Measurements from ENCODE around the gene ITIH3. TPM values are rescaled to one million over a fixed set of nuclear protein-coding genes. Genes with fewer than 3 reads are reported as not detected.

Gene ITIH3
- polyA plus RNA-seq, 1 of the 3 experiments (the other 2 are of a cell fraction): 4.3 TPM

GRCh38 chr3:52805270-52806039 lies 10.9 kb downstream of the ITIH3 start:
- WGBS (ENCODE audit: low lambda C conversion rate): 78% methylated on average over 18 of the region's 19 CpGs
- H3K9ac ChIP-seq: no peak overlapping the region
- DNase-seq: peak; percentile 46
- H3K9me3 ChIP-seq: no peaks in the 10 kb centered on the region
- no peaks in the 10 kb centered on the region for H3K9me2 ChIP-seq
- no peaks in the 10 kb centered on the region for H3K36me3 ChIP-seq (replicated peaks in 1 of 2; ENCODE audit: control insufficient read depth in 1 of 2, insufficient read depth in 2 of 2, low read length in 1 of 2)
- no peaks in the 10 kb centered on the region for H3K79me2 ChIP-seq (ENCODE audit: insufficient read depth)
- H3K4me1 ChIP-seq (ENCODE audit: control insufficient read depth in 1 of 2, insufficient read depth in 2 of 2, low read depth in 1 of 2, low read length in 1 of 2): no peaks in the 10 kb centered on the region; a peak in 2 of 4 replicates
- no peak overlapping the region for H3K4me2 ChIP-seq
- ChIA-PET POLR2A (interaction anchor here (0.6 kb wide), 1 partner anchor 34 kb away, joined by 4 read pairs; no protein-coding TSS in a partner anchor), CTCF (interaction anchor here (0.8 kb wide), 1 partner anchor 46 kb away, joined by 3 read pairs; no protein-coding TSS in a partner anchor)
- H4K20me1 ChIP-seq (ENCODE audit: insufficient read depth): no peaks in the 10 kb centered on the region
- no peak overlapping the region for H2AFZ ChIP-seq (ENCODE audit: low read depth)
- H3F3A ChIP-seq (replicated peaks; ENCODE audit: insufficient read depth): peaks cover 3% of the 10 kb centered on the region
- no peak overlapping the region for H3K27ac ChIP-seq (ENCODE audit: low read depth in 2 of 2, low read length in 1 of 2)
- H3K27me3 ChIP-seq (ENCODE audit: insufficient read depth): no peaks in the 10 kb centered on the region
- no peak for TF ChIP-seq RCOR1 (IDR thresholded peaks at IDR 0.05; ENCODE audit: low read length)
- no peak for TF ChIP-seq FOXM1 (IDR thresholded peaks at IDR 0.05; ENCODE audit: low read depth)
- no peak for TF ChIP-seq EZH2phosphoT487 (IDR thresholded peaks at IDR 0.05; ENCODE audit: borderline replicate concordance, low read depth)
- H3K4me3 ChIP-seq (ENCODE audit: low read depth in 2 of 2, low read length in 1 of 2): no peak overlapping the region

- Histone ChIP-seq H3K79me2 (ENCODE audit: insufficient read depth) (no peaks in the 10 kb centered on the region), H3K4me3 (ENCODE audit: low read depth in 2 of 2, low read length in 1 of 2) (no peak overlapping the region), H4K20me1 (ENCODE audit: insufficient read depth) (no peaks in the 10 kb centered on the region), H3K9me3 (no peaks in the 10 kb centered on the region), H3K27ac (ENCODE audit: low read depth in 2 of 2, low read length in 1 of 2) (no peak overlapping the region), H3K27me3 (ENCODE audit: insufficient read depth) (no peaks in the 10 kb centered on the region), H3K9ac (no peak overlapping the region), H3K4me2 (no peak overlapping the region), H2AFZ (ENCODE audit: low read depth) (no peak overlapping the region), H3K4me1 (ENCODE audit: control insufficient read depth in 1 of 2, insufficient read depth in 2 of 2, low read depth in 1 of 2, low read length in 1 of 2) (no peaks in the 10 kb centered on the region; a peak in 1 of 4 replicates), H3K36me3 (replicated peaks in 1 of 2; ENCODE audit: control insufficient read depth in 1 of 2, insufficient read depth in 2 of 2, low read length in 1 of 2) (no peaks in the 10 kb centered on the region), H3K9me2 (no peaks in the 10 kb centered on the region), H3F3A (replicated peaks; ENCODE audit: insufficient read depth) (no peaks in the 10 kb centered on the region)
- ChIA-PET POLR2A (no interaction called here), CTCF (interaction anchor here (1.6 kb wide), 1 partner anchor 12 kb away, joined by 6 read pairs; no protein-coding TSS in a partner anchor)
- DNase-seq: no peak
- WGBS (ENCODE audit: low lambda C conversion rate): 15% methylated on average over 2 of the region's 2 CpGs
- no peak for TF ChIP-seq USF2 (IDR thresholded peaks at IDR 0.05; ENCODE audit: borderline replicate concordance, low read depth, low read length)
- TF ChIP-seq ELF1 (IDR thresholded peaks at IDR 0.05): no peak
- no peak for TF ChIP-seq MAX (IDR thresholded peaks at IDR 0.05; ENCODE audit: low read depth)
- TF ChIP-seq ZBTB33 (IDR thresholded peaks at IDR 0.05; ENCODE audit: borderline replicate concordance, low read depth): no peak
- TF ChIP-seq MEF2A (IDR thresholded peaks at IDR 0.05; ENCODE audit: borderline replicate concordance, low read depth): no peak
- no peak for TF ChIP-seq EZH2phosphoT487 (IDR thresholded peaks at IDR 0.05; ENCODE audit: borderline replicate concordance, low read depth)
- no peak for TF ChIP-seq USF1 (IDR thresholded peaks at IDR 0.05; ENCODE audit: borderline replicate concordance, low read depth)
- TF ChIP-seq TEAD4 (IDR thresholded peaks at IDR 0.05; ENCODE audit: borderline replicate concordance, insufficient read depth): no peak
- TF ChIP-seq CHD2 (IDR thresholded peaks at IDR 0.05; ENCODE audit: low read length, partially characterized antibody): no peak
- TF ChIP-seq CTCF (IDR thresholded peaks at IDR 0.05): no peak
- no peak for TF ChIP-seq EP300 (IDR thresholded peaks at IDR 0.05; ENCODE audit: borderline replicate concordance in 1 of 2, low read depth in 1 of 2, low read length in 1 of 2)
- TF ChIP-seq POLR2AphosphoS5 (IDR thresholded peaks at IDR 0.05; ENCODE audit: low read depth, low read length): no peak
- no peak for TF ChIP-seq REST (IDR thresholded peaks at IDR 0.05; ENCODE audit: low read depth, low read length)
- no peak for TF ChIP-seq JUND (IDR thresholded peaks at IDR 0.05)
These were observed 14.6 kb downstream of the ITIH3 start for GRCh38 chr3:52809149-52809548.
